Panc1 (cell line): ENCODE data around the gene NT5C. TPM values are rescaled to one million over a fixed set of nuclear protein-coding genes. Genes with fewer than 3 reads are reported as not detected.

Experiments
- ATAC-seq: fragments of 200-7000 bp; cut with Tn5 transposase; 2 replicates; pipeline ENCODE4 v1.9.1; 2020; ENCODE audit warnings: mild to moderate bottlenecking, moderate library complexity
- BruUV-seq: library from RNA; stranded (reverse); fragments of 400-500 nt; replicated peaks from 2 replicates; lab custom pipeline; 2021; lab: Mats Ljungman, UMichigan
- CTCF ChIA-PET: fragments of 300-600 bp; sonication (Branson Sonifier 250); formaldehyde crosslinking; loops from one replicate; lab custom pipeline; 2022; ENCODE audit warnings: antibody characterized with exemption; lab: Charles Lee
- POLR2A ChIA-PET: fragments of 300-600 bp; sonication (Branson Sonifier 250); formaldehyde crosslinking; loops from one replicate; lab custom pipeline; 2022; ENCODE audit warnings: antibody characterized with exemption; lab: Charles Lee
- DNase-seq: peaks from one replicate; pipeline ENCODE4 v3.0.0-alpha.2; 2010; ENCODE audit warnings: low read depth, low spot score
- H3K27ac ChIP-seq: 2 replicates; pipeline ENCODE4 v1.5.1; 2011; ENCODE audit warnings: mild to moderate bottlenecking, low read length, inconsistent platforms
- H3K27me3 ChIP-seq: fragments of 200-500 bp; sonication (Bioruptor generic); 2 replicates; pipeline ENCODE4 v1.6.0; 2014; ENCODE audit warnings: low read length, inconsistent platforms; ENCODE audit not compliant: control insufficient read depth, insufficient read depth
- H3K36me3 ChIP-seq: fragments of 200-500 bp; sonication (Bioruptor generic); 2 replicates; pipeline ENCODE4 v1.5.1; 2014; ENCODE audit warnings: inconsistent platforms, mild to moderate bottlenecking, low read length, moderate library complexity; ENCODE audit not compliant: control insufficient read depth, insufficient read depth
- H3K4me1 ChIP-seq: 2 replicates; pipeline ENCODE4 v1.5.1; 2011; ENCODE audit warnings: inconsistent platforms, mild to moderate bottlenecking, low read length, moderate library complexity; ENCODE audit not compliant: control insufficient read depth, insufficient read depth
- H3K4me3 ChIP-seq, 2 experiments: 2 replicates each; pipeline ENCODE4 v1.5.1; 2011 to 2012; ENCODE audit warnings: low read depth in 2 of 2, low read length in 2 of 2, mild to moderate bottlenecking in 2 of 2, inconsistent platforms in 1 of 2, moderate library complexity in 1 of 2
- H3K9me3 ChIP-seq: fragments of 200-500 bp; sonication (Bioruptor generic); 2 replicates; pipeline ENCODE4 v1.5.1; 2014; ENCODE audit warnings: low read depth, mild to moderate bottlenecking, inconsistent platforms, low read length, moderate library complexity; ENCODE audit not compliant: control insufficient read depth, insufficient read depth
- POLR2AphosphoS5 ChIP-seq: IDR thresholded peaks from 2 replicates; pipeline ENCODE4 v1.6.1; 2012; ENCODE audit warnings: mild to moderate bottlenecking, low read depth, low read length, moderate library complexity
- SIN3A ChIP-seq: IDR thresholded peaks from 2 replicates; pipeline ENCODE4 v1.6.1; 2012; ENCODE audit warnings: low read depth, mild to moderate bottlenecking, low read length, moderate library complexity, borderline replicate concordance; ENCODE audit not compliant: insufficient read depth
- TCF7L2 ChIP-seq: IDR thresholded peaks from 2 replicates; pipeline ENCODE4 v1.6.1; 2011; ENCODE audit warnings: mild to moderate bottlenecking, low read depth, low read length, inconsistent platforms
- in situ Hi-C: cut with HindIII; loops from 2 replicates; pipeline ENCODE4 v1.10.0; 2016; ENCODE audit warnings: low sequenced_read_pairs, low pct_unique_long_range_greater_than_20kb
- intact Hi-C: fragments of 100-400 bp; cut with micrococcal nuclease; formaldehyde crosslinking; loops from one replicate; pipeline ENCODE4 v1.10.0; 2022; ENCODE audit not compliant: unreplicated experiment
- total RNA-seq: library from RNA; stranded (reverse); gene quantifications from one replicate; pipeline ENCODE4 v1.2.1, GENCODE V29; 2021; ENCODE audit not compliant: unreplicated experiment
- TF ChIP-seq, protein P1 (sequence below): fragments of 450-650 bp; IDR thresholded peaks from 2 replicates; pipeline ENCODE4 v1.5.1; 2017; ENCODE audit warnings: mild to moderate bottlenecking
- TF ChIP-seq, protein P2 (sequence below), 2 experiments: IDR thresholded peaks; 2 replicates each; pipeline ENCODE4 v1.6.1; 2011 to 2012; ENCODE audit warnings: low read depth in 2 of 2, control low read depth in 1 of 2, low read length in 1 of 2, mild to moderate bottlenecking in 1 of 2, moderate library complexity in 1 of 2; ENCODE audit not compliant: insufficient read depth in 1 of 2

NT5C gene
- total RNA-seq, 1 experiment from 2014 or later, result 63.4 TPM

DNA sequence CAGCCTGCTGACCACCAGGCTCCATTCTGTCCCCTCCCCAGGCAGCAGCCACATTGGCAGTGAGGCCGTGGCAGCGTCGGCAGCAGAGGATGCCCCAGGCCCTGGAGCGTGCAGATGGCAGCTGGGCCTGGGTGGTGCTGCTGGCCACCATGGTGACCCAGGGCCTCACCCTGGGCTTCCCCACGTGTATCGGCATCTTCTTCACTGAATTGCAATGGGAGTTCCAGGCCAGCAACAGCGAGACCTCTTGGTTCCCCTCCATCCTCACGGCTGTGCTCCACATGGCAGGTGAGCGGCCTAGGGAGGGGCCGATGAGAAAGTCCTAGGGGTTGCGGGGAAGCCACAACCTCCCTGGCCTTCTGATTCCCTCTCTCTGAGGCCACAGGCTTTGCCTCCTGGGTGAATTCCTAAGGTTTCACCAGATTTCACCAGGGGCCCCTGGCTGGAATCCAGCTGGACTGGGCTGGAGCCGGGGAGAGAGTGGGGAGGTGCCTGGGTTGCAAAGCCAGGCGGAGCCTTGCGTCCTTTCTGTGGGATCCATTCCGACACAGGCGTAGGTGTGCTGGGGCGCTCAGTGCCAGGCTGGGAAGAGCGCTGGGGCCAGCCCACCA, 37.9 kb downstream of the NT5C start:
- no peaks in the 10 kb centered on the region for H3K36me3 ChIP-seq
- no TSS peak for BruUV-seq
- H3K4me3 ChIP-seq, result no peak overlapping the region
- ChIA-PET POLR2A (interaction anchor here (0.5 kb wide), 1 partner anchor 10 kb away, joined by 6 read pairs; no protein-coding TSS in a partner anchor), CTCF (interaction anchor here (0.5 kb wide), 2 partner anchors 10 to 109 kb away, joined by 5 to 9 read pairs; no protein-coding TSS in a partner anchor)
- DNase-seq (no peak), ATAC-seq (no peak)
- H3K4me1 ChIP-seq, result peaks cover 60% of the 10 kb centered on the region
- intact Hi-C loops (no loop called here), in situ Hi-C loops (no loop called here)
- TF ChIP-seq, protein P1, sequence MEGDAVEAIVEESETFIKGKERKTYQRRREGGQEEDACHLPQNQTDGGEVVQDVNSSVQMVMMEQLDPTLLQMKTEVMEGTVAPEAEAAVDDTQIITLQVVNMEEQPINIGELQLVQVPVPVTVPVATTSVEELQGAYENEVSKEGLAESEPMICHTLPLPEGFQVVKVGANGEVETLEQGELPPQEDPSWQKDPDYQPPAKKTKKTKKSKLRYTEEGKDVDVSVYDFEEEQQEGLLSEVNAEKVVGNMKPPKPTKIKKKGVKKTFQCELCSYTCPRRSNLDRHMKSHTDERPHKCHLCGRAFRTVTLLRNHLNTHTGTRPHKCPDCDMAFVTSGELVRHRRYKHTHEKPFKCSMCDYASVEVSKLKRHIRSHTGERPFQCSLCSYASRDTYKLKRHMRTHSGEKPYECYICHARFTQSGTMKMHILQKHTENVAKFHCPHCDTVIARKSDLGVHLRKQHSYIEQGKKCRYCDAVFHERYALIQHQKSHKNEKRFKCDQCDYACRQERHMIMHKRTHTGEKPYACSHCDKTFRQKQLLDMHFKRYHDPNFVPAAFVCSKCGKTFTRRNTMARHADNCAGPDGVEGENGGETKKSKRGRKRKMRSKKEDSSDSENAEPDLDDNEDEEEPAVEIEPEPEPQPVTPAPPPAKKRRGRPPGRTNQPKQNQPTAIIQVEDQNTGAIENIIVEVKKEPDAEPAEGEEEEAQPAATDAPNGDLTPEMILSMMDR, result no peak
- TF ChIP-seq, protein P2, sequence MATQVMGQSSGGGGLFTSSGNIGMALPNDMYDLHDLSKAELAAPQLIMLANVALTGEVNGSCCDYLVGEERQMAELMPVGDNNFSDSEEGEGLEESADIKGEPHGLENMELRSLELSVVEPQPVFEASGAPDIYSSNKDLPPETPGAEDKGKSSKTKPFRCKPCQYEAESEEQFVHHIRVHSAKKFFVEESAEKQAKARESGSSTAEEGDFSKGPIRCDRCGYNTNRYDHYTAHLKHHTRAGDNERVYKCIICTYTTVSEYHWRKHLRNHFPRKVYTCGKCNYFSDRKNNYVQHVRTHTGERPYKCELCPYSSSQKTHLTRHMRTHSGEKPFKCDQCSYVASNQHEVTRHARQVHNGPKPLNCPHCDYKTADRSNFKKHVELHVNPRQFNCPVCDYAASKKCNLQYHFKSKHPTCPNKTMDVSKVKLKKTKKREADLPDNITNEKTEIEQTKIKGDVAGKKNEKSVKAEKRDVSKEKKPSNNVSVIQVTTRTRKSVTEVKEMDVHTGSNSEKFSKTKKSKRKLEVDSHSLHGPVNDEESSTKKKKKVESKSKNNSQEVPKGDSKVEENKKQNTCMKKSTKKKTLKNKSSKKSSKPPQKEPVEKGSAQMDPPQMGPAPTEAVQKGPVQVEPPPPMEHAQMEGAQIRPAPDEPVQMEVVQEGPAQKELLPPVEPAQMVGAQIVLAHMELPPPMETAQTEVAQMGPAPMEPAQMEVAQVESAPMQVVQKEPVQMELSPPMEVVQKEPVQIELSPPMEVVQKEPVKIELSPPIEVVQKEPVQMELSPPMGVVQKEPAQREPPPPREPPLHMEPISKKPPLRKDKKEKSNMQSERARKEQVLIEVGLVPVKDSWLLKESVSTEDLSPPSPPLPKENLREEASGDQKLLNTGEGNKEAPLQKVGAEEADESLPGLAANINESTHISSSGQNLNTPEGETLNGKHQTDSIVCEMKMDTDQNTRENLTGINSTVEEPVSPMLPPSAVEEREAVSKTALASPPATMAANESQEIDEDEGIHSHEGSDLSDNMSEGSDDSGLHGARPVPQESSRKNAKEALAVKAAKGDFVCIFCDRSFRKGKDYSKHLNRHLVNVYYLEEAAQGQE (IDR thresholded peaks at IDR 0.05; ENCODE audit: insufficient read depth in 1 of 2, low read depth in 2 of 2, low read length in 1 of 2), result no peak
- TF ChIP-seq POLR2AphosphoS5 (no peak), SIN3A (no peak), TCF7L2 (no peak)
- H3K27ac ChIP-seq, result peak overlapping the region; percentile 2
- no peaks in the 10 kb centered on the region for H3K27me3 ChIP-seq
- no peaks in the 10 kb centered on the region for H3K9me3 ChIP-seq

DNA sequence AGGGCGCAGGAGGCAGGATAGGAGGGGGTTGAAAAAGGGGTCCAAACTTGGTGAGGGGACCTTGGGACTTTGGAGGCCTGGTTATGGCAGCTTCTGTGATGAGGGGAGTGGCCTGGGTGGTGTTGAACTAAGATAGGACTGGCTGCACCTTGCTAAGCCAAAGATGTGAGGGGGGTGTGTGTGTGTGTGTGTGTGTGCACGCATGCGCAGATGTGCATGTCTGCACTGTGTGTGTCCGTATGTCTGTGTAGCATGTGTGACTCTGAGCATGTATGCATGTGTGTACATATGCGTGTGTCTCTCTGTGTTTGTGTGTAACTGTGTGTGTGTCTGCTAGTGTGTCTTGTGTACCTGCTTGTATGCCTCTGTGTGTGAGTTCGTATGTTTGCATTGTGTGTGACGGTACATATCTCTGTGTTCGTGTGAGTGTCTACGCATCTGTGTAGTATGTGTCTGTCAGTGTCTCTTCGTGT, 39.7 kb downstream of the NT5C start:
- Histone ChIP-seq H3K27me3 (no peaks in the 10 kb centered on the region), H3K4me3 (peak overlapping the region; percentile 9 to 50), H3K4me1 (peaks cover 69% of the 10 kb centered on the region), H3K9me3 (no peaks in the 10 kb centered on the region), H3K27ac (peak overlapping the region; percentile 72), H3K36me3 (no peaks in the 10 kb centered on the region; the same call in 1 of the 2 replicates)
- ChIA-PET POLR2A (no interaction called here), CTCF (interaction anchor here (0.8 kb wide), 1 partner anchor 131 kb away, joined by 4 read pairs; no protein-coding TSS in a partner anchor)
- TF ChIP-seq SIN3A, result no peak
- TF ChIP-seq, protein P2 (IDR thresholded peaks at IDR 0.05; ENCODE audit: insufficient read depth in 1 of 2, low read depth in 2 of 2, low read length in 1 of 2), result no peak
- TF ChIP-seq, protein P1, result no peak
- TF ChIP-seq POLR2AphosphoS5, result no peak
- TF ChIP-seq TCF7L2, result no peak
- ATAC-seq (no peak), DNase-seq (no peak)
- intact Hi-C loops, result no loop called here
- BruUV-seq, result no TSS peak
- in situ Hi-C loops, result no loop called here
